DND-41 (cell line): ENCODE results near the gene VWF.

Experiments used
- ATAC-seq: fragments of 200-7000 bp; cut with Tn5 transposase; 3 replicates; pipeline ENCODE4 v1.9.1; 2021; ENCODE audit warnings: low read depth; ENCODE audit not compliant: insufficient read depth
- DNase-seq: peaks from one replicate; pipeline ENCODE4 v3.0.0-alpha.2; 2020
- H2AFZ ChIP-seq: 2 replicates; pipeline ENCODE4 v1.6.0; 2012; ENCODE audit warnings: low read depth, low read length
- H3K27ac ChIP-seq: 2 replicates; pipeline ENCODE4 v1.5.1; 2012; ENCODE audit warnings: low read length, inconsistent platforms
- H3K27me3 ChIP-seq: fragments of 200-600 bp; sonication (generic); 2 replicates; pipeline ENCODE4 v1.6.0; 2012; ENCODE audit warnings: low read length, mild to moderate bottlenecking, inconsistent platforms; ENCODE audit not compliant: insufficient read depth, poor library complexity
- H3K36me3 ChIP-seq: 2 replicates; pipeline ENCODE4 v1.5.1; 2012; ENCODE audit warnings: low read length, inconsistent platforms; ENCODE audit not compliant: insufficient read depth
- H3K4me1 ChIP-seq: 2 replicates; pipeline ENCODE4 v1.5.1; 2012; ENCODE audit warnings: mild to moderate bottlenecking, low read length; ENCODE audit not compliant: insufficient read depth
- H3K4me2 ChIP-seq: 2 replicates; pipeline ENCODE4 v1.6.0; 2012; ENCODE audit warnings: mild to moderate bottlenecking, moderate library complexity, low read length, inconsistent platforms; ENCODE audit not compliant: insufficient read depth
- H3K4me3 ChIP-seq, 2 experiments: fragments of 200-600 bp in 1 of 2; shearing (Covaris generic) in 1 of 2; 2 replicates each; pipeline ENCODE4 v1.5.1; 2012 to 2016; ENCODE audit warnings: inconsistent platforms in 2 of 2, low read length in 2 of 2, mild to moderate bottlenecking in 2 of 2, low read depth in 1 of 2, moderate library complexity in 1 of 2
- H3K79me2 ChIP-seq: 2 replicates; pipeline ENCODE4 v1.6.0; 2012; ENCODE audit warnings: low read length, inconsistent platforms; ENCODE audit not compliant: insufficient read depth
- H3K9ac ChIP-seq: 2 replicates; pipeline ENCODE4 v1.6.0; 2012; ENCODE audit warnings: low read depth, mild to moderate bottlenecking, inconsistent platforms, low read length, moderate library complexity
- H3K9me3 ChIP-seq: 2 replicates; pipeline ENCODE4 v1.5.1; 2012; ENCODE audit warnings: low read length, moderate library complexity, mild to moderate bottlenecking, inconsistent platforms; ENCODE audit not compliant: insufficient read depth, severe bottlenecking
- H4K20me1 ChIP-seq: 2 replicates; pipeline ENCODE4 v1.6.0; 2012; ENCODE audit warnings: low read length; ENCODE audit not compliant: insufficient read depth
- EZH2 ChIP-seq: IDR thresholded peaks from 3 replicates; pipeline ENCODE4 v1.6.1; 2012; ENCODE audit warnings: borderline replicate concordance, low read depth, mild to moderate bottlenecking, moderate library complexity, low read length, inconsistent platforms; ENCODE audit not compliant: severe bottlenecking
- TF ChIP-seq, protein P1 (sequence below): IDR thresholded peaks from 2 replicates; pipeline ENCODE4 v1.5.1; 2012; ENCODE audit warnings: borderline replicate concordance, low read length, moderate library complexity, mild to moderate bottlenecking; ENCODE audit not compliant: poor library complexity, severe bottlenecking; ENCODE audit errors: extremely low read depth

The VWF gene

DNA sequence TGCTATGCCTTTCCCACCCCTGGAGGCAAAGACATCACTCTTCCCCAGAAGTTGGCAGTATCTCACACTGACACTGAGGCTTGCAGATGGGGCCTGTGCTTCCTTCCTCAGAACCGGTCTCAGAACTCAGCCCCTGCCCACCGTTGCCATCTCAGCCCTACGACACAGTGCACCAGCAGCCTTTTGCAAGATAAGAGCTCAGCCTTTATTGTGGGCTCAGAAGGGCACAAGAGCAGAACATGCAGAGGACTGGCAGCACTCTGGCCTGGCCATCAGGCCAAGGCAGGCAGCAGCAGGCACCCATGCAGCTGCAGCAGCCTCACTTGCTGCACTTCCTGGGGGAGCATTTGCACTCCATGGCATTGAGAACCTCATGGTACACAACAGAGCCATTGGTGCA is 175.8 kb downstream of the VWF start:
- Histone ChIP-seq H2AFZ (no peak overlapping the region), H3K9ac (no peak overlapping the region), H3K27me3 (peaks cover 29% of the 10 kb centered on the region), H3K36me3 (no peaks in the 10 kb centered on the region), H3K79me2 (no peaks in the 10 kb centered on the region), H4K20me1 (no peaks in the 10 kb centered on the region), H3K27ac (no peak overlapping the region), H3K4me2 (no peak overlapping the region), H3K9me3 (no peaks in the 10 kb centered on the region), H3K4me1 (no peaks in the 10 kb centered on the region), H3K4me3 (no peak overlapping the region)
- ATAC-seq: no peak
- no peak for DNase-seq
- TF ChIP-seq, protein P1, sequence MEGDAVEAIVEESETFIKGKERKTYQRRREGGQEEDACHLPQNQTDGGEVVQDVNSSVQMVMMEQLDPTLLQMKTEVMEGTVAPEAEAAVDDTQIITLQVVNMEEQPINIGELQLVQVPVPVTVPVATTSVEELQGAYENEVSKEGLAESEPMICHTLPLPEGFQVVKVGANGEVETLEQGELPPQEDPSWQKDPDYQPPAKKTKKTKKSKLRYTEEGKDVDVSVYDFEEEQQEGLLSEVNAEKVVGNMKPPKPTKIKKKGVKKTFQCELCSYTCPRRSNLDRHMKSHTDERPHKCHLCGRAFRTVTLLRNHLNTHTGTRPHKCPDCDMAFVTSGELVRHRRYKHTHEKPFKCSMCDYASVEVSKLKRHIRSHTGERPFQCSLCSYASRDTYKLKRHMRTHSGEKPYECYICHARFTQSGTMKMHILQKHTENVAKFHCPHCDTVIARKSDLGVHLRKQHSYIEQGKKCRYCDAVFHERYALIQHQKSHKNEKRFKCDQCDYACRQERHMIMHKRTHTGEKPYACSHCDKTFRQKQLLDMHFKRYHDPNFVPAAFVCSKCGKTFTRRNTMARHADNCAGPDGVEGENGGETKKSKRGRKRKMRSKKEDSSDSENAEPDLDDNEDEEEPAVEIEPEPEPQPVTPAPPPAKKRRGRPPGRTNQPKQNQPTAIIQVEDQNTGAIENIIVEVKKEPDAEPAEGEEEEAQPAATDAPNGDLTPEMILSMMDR: no peak
- no peak for TF ChIP-seq EZH2

DNA sequence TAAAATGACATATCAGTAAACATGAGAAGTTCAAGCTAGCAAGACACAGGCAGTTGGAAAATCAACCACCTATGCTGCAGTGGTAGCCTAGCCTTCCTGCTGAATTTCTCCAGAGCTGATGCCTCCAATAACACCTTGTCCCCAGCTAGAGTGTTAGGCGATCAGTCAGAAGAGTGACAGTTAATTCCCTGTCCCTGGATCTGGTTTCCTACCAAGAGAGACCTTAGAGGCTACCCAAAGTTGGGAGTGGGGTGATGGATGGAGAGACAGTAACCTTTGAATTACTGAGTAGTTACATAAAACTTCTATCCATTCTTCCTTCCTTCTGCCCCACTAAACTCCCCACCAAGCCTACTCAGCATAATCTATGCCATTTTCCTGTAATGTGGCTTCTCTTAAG is 177.5 kb downstream of the VWF start:
- H3K4me2 ChIP-seq: no peak overlapping the region
- ATAC-seq (no peak), DNase-seq (no peak)
- H3K36me3 ChIP-seq: no peaks in the 10 kb centered on the region
- H2AFZ ChIP-seq: no peak overlapping the region
- H4K20me1 ChIP-seq: no peaks in the 10 kb centered on the region
- H3K4me3 ChIP-seq: no peak overlapping the region
- H3K27ac ChIP-seq: no peak overlapping the region
- TF ChIP-seq, protein P1: no peak
- no peak for TF ChIP-seq EZH2
- H3K4me1 ChIP-seq: no peaks in the 10 kb centered on the region
- no peaks in the 10 kb centered on the region for H3K9me3 ChIP-seq
- H3K9ac ChIP-seq: no peak overlapping the region
- H3K27me3 ChIP-seq: peaks cover 39% of the 10 kb centered on the region
- no peaks in the 10 kb centered on the region for H3K79me2 ChIP-seq

DNA sequence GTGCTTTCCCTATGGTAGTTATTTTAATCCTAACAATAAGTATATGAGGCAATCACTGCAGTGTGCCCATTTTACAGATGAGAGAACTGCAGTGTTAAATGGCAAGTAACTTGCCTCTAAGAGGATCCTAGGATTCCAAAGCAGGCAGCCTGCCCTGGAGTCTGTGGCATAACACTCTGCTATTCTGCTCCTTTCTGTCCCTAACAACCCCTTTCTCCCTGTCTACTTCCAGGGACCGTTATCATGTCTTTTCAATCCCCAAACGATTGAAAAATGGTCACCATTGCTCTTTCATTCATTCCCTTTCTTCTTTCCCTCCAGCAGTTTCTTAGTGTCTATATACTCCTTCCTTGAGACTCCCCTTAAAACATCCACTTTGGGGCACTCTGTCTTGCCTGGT is 178.1 kb downstream of the VWF start:
- H3K27me3 ChIP-seq: peaks cover 35% of the 10 kb centered on the region
- no peaks in the 10 kb centered on the region for H3K79me2 ChIP-seq
- H3K4me3 ChIP-seq: no peak overlapping the region
- no peaks in the 10 kb centered on the region for H3K36me3 ChIP-seq
- no peaks in the 10 kb centered on the region for H3K4me1 ChIP-seq
- no peak overlapping the region for H3K27ac ChIP-seq
- H3K4me2 ChIP-seq: no peak overlapping the region
- DNase-seq (no peak), ATAC-seq (no peak)
- H3K9me3 ChIP-seq: no peaks in the 10 kb centered on the region
- no peak overlapping the region for H3K9ac ChIP-seq
- no peak overlapping the region for H2AFZ ChIP-seq
- no peaks in the 10 kb centered on the region for H4K20me1 ChIP-seq
- no peak for TF ChIP-seq EZH2
- TF ChIP-seq, protein P1: no peak
